OCI-LY7 (cell line): Measurements from ENCODE around the gene SFT2D3. TPM values are rescaled to one million over a fixed set of nuclear protein-coding genes. Genes with fewer than 3 reads are reported as not detected.

Experiments
- BruUV-seq: library from RNA; stranded (reverse); fragments of 400-500 nt; replicated peaks from 2 replicates; lab custom pipeline; 2021; lab: Mats Ljungman, UMichigan
- CTCF ChIA-PET: fragments of 300-600 bp; sonication (Branson Sonifier 250); formaldehyde crosslinking; loops from one replicate; lab custom pipeline; 2022; ENCODE audit warnings: antibody characterized with exemption; ENCODE audit not compliant: unreplicated experiment; lab: Charles Lee
- POLR2A ChIA-PET: fragments of 300-600 bp; sonication (Branson Sonifier 250); formaldehyde crosslinking; loops from one replicate; lab custom pipeline; 2022; ENCODE audit warnings: antibody characterized with exemption; lab: Charles Lee
- DNase-seq: peaks from one replicate; pipeline ENCODE4 v3.0.0-alpha.2; 2015; ENCODE audit warnings: low spot score
- H2AFZ ChIP-seq: fragments of 200-600 bp; sonication (generic), shearing (Covaris generic); 2 replicates; pipeline ENCODE4 v1.6.1; 2014; ENCODE audit warnings: mild to moderate bottlenecking, antibody characterized with exemption, low read length, moderate library complexity
- H3K27ac ChIP-seq: fragments of 200-600 bp; sonication (generic); 2 replicates; pipeline ENCODE4 v1.5.1; 2014; ENCODE audit warnings: mixed run types, low read depth, mild to moderate bottlenecking, moderate library complexity, low read length, inconsistent platforms; ENCODE audit not compliant: poor library complexity, severe bottlenecking
- H3K36me3 ChIP-seq: fragments of 200-600 bp; sonication (generic); 2 replicates; pipeline ENCODE4 v1.6.1; 2014; ENCODE audit warnings: mild to moderate bottlenecking, antibody characterized with exemption, low read length, moderate library complexity, mixed read lengths; ENCODE audit not compliant: insufficient read depth
- H3K4me1 ChIP-seq: fragments of 200-600 bp; sonication (generic); 2 replicates; pipeline ENCODE4 v1.5.1; 2014; ENCODE audit warnings: mild to moderate bottlenecking, low read length; ENCODE audit not compliant: insufficient read depth, poor library complexity, severe bottlenecking
- H3K4me2 ChIP-seq: fragments of 200-600 bp; sonication (generic); 2 replicates; pipeline ENCODE4 v1.6.1; 2014; ENCODE audit warnings: mild to moderate bottlenecking, low read length
- H3K4me3 ChIP-seq: fragments of 200-600 bp; sonication (generic); 2 replicates; pipeline ENCODE4 v1.5.1; 2014; ENCODE audit warnings: mild to moderate bottlenecking, low read depth, low read length; ENCODE audit not compliant: poor library complexity, severe bottlenecking
- H3K79me2 ChIP-seq: fragments of 200-600 bp; sonication (generic); 2 replicates; pipeline ENCODE4 v1.6.1; 2016; ENCODE audit warnings: low read depth, mild to moderate bottlenecking, low read length, moderate library complexity, mixed read lengths; ENCODE audit not compliant: insufficient read depth
- H3K9me2 ChIP-seq: fragments of 200-600 bp; sonication (generic); 2 replicates; pipeline ENCODE4 v1.6.1; 2016; ENCODE audit warnings: mild to moderate bottlenecking, low read length, mixed read lengths; ENCODE audit not compliant: insufficient read depth
- H3K9me3 ChIP-seq: fragments of 200-600 bp; sonication (generic); 2 replicates; pipeline ENCODE4 v1.6.1; 2014; ENCODE audit warnings: mild to moderate bottlenecking, mixed run types, low read length, mixed read lengths
- H4K20me1 ChIP-seq: fragments of 200-600 bp; sonication (generic); 2 replicates; pipeline ENCODE4 v1.6.1; 2014; ENCODE audit warnings: mild to moderate bottlenecking, antibody characterized with exemption, low read length, moderate library complexity, mixed read lengths; ENCODE audit not compliant: insufficient read depth
- CTCF ChIP-seq: fragments of 200-600 bp; sonication (generic); conservative IDR thresholded peaks from 2 replicates; pipeline ENCODE4 v1.5.1; 2014; ENCODE audit warnings: mild to moderate bottlenecking, antibody characterized with exemption, low read length, moderate library complexity, mixed read lengths
- EZH2phosphoT487 ChIP-seq: fragments of 200-600 bp; sonication (generic); IDR thresholded peaks from 2 replicates; pipeline ENCODE4 v1.6.1; 2018; ENCODE audit warnings: low read depth, borderline replicate concordance, mild to moderate bottlenecking, mixed run types, antibody characterized with exemption, low read length, moderate library complexity, mixed read lengths
- intact Hi-C: fragments of 100-400 bp; cut with micrococcal nuclease; formaldehyde crosslinking; loops from one replicate; pipeline ENCODE4 v1.10.0; 2022; ENCODE audit not compliant: unreplicated experiment
- total RNA-seq, 2 experiments: library from RNA; depleted of rRNA in 1 of 2; stranded (reverse); fragments of >200 nt in 1 of 2; shearing (Covaris generic) in 1 of 2; gene quantifications; 2 replicates each; pipeline ENCODE4 v1.2.3, GENCODE V29; 2014 to 2022

SFT2D3 gene
- total RNA-seq, 2 experiments from 2014 or later = 7.6 to 14.3 TPM

GRCh38 chr2:127652786-127653357 is 48.4 kb upstream of the SFT2D3 start:
- Histone ChIP-seq H4K20me1 (no peaks in the 10 kb centered on the region), H3K9me2 (no peaks in the 10 kb centered on the region), H3K4me1 (no peaks in the 10 kb centered on the region), H3K9me3 (no peaks in the 10 kb centered on the region), H3K4me3 (no peak overlapping the region), H2AFZ (no peak overlapping the region), H3K36me3 (no peaks in the 10 kb centered on the region), H3K79me2 (no peaks in the 10 kb centered on the region), H3K27ac (no peak overlapping the region), H3K4me2 (no peak overlapping the region)
- BruUV-seq = no TSS peak
- intact Hi-C loops = no loop called here
- ChIA-PET CTCF (interaction anchor here (0.9 kb wide), 1 partner anchor 62 kb away, joined by 3 read pairs; no protein-coding TSS in a partner anchor), POLR2A (interaction anchor here (0.5 to 1.7 kb wide), 4 partner anchors 13 to 207 kb away, joined by 3 to 4 read pairs (median 3); no protein-coding TSS in a partner anchor)
- no peak for DNase-seq
- TF ChIP-seq CTCF (no peak), EZH2phosphoT487 (no peak)

- no TSS peak for BruUV-seq
- no peaks in the 10 kb centered on the region for H3K79me2 ChIP-seq
Measured at GRCh38 chr2:127653421-127654083, 47.7 kb upstream of the SFT2D3 start.

More at GRCh38 chr2:127653421-127654083, 47.7 kb upstream of the SFT2D3 start:
- Histone ChIP-seq H4K20me1 (no peaks in the 10 kb centered on the region), H3K4me3 (no peak overlapping the region), H3K27ac (no peak overlapping the region), H3K9me3 (no peaks in the 10 kb centered on the region), H2AFZ (no peak overlapping the region), H3K4me1 (no peaks in the 10 kb centered on the region), H3K4me2 (no peak overlapping the region), H3K9me2 (no peaks in the 10 kb centered on the region), H3K36me3 (no peaks in the 10 kb centered on the region)
- intact Hi-C loops = no loop called here
- no peak for TF ChIP-seq CTCF
- no peak for TF ChIP-seq EZH2phosphoT487
- CTCF ChIA-PET = no interaction called here
- POLR2A ChIA-PET = interaction anchor here (0.7 to 1.7 kb wide), 2 partner anchors 14 to 23 kb away, joined by 3 to 4 read pairs; no protein-coding TSS in a partner anchor
- no peak for DNase-seq
